Astrocyte (in vitro differentiated cells and primary cell): Measurements from ENCODE around the gene ARL4A. TPM values are rescaled to one million over a fixed set of nuclear protein-coding genes. Genes with fewer than 3 reads are reported as not detected.

Experiments used
- DNase-seq: peaks from one replicate; pipeline ENCODE4 v3.0.0-alpha.2; 2010; ENCODE audit warnings: low read depth
- FAIRE-seq: peaks from 2 replicates; lab custom pipeline; 2011; peaks lifted over from hg19 to GRCh38; lab: Jason Lieb, UNC
- H2AFZ ChIP-seq: 2 replicates; pipeline ENCODE4 v1.6.0; 2012; ENCODE audit warnings: low read depth, low read length, inconsistent platforms
- H3K27ac ChIP-seq: 2 replicates; pipeline ENCODE4 v1.5.1; 2011; ENCODE audit warnings: low read depth, low read length, inconsistent platforms
- H3K27me3 ChIP-seq: 2 replicates; pipeline ENCODE4 v1.6.0; 2011; ENCODE audit warnings: low read length, inconsistent platforms; ENCODE audit not compliant: insufficient read depth
- H3K36me3 ChIP-seq: 2 replicates; pipeline ENCODE4 v1.5.1; 2011; ENCODE audit warnings: low read length, inconsistent platforms; ENCODE audit not compliant: insufficient read depth
- H3K4me1 ChIP-seq: 2 replicates; pipeline ENCODE4 v1.5.1; 2011; ENCODE audit warnings: low read length, inconsistent platforms; ENCODE audit not compliant: insufficient read depth
- H3K4me2 ChIP-seq: 2 replicates; pipeline ENCODE4 v1.6.0; 2012; ENCODE audit warnings: low read length, inconsistent platforms
- H3K4me3 ChIP-seq: 2 replicates; pipeline ENCODE4 v1.5.1; 2011; ENCODE audit warnings: low read depth, mild to moderate bottlenecking, low read length, inconsistent platforms; ENCODE audit not compliant: insufficient read depth
- H3K79me2 ChIP-seq: 2 replicates; pipeline ENCODE4 v1.6.0; 2012; ENCODE audit warnings: mild to moderate bottlenecking, low read length, inconsistent platforms; ENCODE audit not compliant: insufficient read depth
- H3K9ac ChIP-seq: 2 replicates; pipeline ENCODE4 v1.6.0; 2012; ENCODE audit warnings: mild to moderate bottlenecking, low read length, inconsistent platforms
- H3K9me3 ChIP-seq: 2 replicates; pipeline ENCODE4 v1.5.1; 2012; ENCODE audit warnings: low read depth, mild to moderate bottlenecking, low read length, inconsistent platforms; ENCODE audit not compliant: insufficient read depth
- H4K20me1 ChIP-seq: 2 replicates; pipeline ENCODE4 v1.6.0; 2012; ENCODE audit warnings: low read length, inconsistent platforms; ENCODE audit not compliant: insufficient read depth
- H3K27ac Mint-ChIP-seq: one replicate; pipeline ENCODE4 v1.8.0; 2021; ENCODE audit warnings: mild to moderate bottlenecking, mixed read lengths; ENCODE audit not compliant: unreplicated experiment
- H3K27me3 Mint-ChIP-seq: one replicate; pipeline ENCODE4 v1.8.0; 2021; ENCODE audit warnings: low read depth, mixed read lengths; ENCODE audit not compliant: unreplicated experiment
- H3K36me3 Mint-ChIP-seq: one replicate; pipeline ENCODE4 v1.8.0; 2021; ENCODE audit warnings: low read depth, mixed read lengths; ENCODE audit not compliant: unreplicated experiment
- H3K4me1 Mint-ChIP-seq: one replicate; pipeline ENCODE4 v1.8.0; 2021; ENCODE audit warnings: low read depth, mixed read lengths; ENCODE audit not compliant: unreplicated experiment
- H3K4me3 Mint-ChIP-seq: one replicate; pipeline ENCODE4 v1.8.0; 2021; ENCODE audit warnings: mild to moderate bottlenecking, moderate library complexity, mixed read lengths; ENCODE audit not compliant: unreplicated experiment
- H3K9me3 Mint-ChIP-seq: one replicate; pipeline ENCODE4 v1.8.0; 2021; ENCODE audit warnings: mild to moderate bottlenecking, mixed read lengths; ENCODE audit not compliant: unreplicated experiment
- EZH2 ChIP-seq: IDR thresholded peaks from 2 replicates; pipeline ENCODE4 v1.6.1; 2012; ENCODE audit warnings: mild to moderate bottlenecking, low read length, inconsistent platforms; ENCODE audit not compliant: insufficient read depth
- total RNA-seq: library from RNA; stranded (reverse); gene quantifications from 2 replicates; pipeline ENCODE4 v1.2.1, GENCODE V29; 2021
- TF ChIP-seq, protein P1 (sequence below): IDR thresholded peaks from 2 replicates; pipeline ENCODE4 v1.5.1; 2011; ENCODE audit warnings: low read depth, mild to moderate bottlenecking, inconsistent platforms, low read length, moderate library complexity; ENCODE audit not compliant: insufficient read depth

ARL4A gene
- total RNA-seq, 1 donor from 2014 or later, result 34.6 TPM

DNA sequence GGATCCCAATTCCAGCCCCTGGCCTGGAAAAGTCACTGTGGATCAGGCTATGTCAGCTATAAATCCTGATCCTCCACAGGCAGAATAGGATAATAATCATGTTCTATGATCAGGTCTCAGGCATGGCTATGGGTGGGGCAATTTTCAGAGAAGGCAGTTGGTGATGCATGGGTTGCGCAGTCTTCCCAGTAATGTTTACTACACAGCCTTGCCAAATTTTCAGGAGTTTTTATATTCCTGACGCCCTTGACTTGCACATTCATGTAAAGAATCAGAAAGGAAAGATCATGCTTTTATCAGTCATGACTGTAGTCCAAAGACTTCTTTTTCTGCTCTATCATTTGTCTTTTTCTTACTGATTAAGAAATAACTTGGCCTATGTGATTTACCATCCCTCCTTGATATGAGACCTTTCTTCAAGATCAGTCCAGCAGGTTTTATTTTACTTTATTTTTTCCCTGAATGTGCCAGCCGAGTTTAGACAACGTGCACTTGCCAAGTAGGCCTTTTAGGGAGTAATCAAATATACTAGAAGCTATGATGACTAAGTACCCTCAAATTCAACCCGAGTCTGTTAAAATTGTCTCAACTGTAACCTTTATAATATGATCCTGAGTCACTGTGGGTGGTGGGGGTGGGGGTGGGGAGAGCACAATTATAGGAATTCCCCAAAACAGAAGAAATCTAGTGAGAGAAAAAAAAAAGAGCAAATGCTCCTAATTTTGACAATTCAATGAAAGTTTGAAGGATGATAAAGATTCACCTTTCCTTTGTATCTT is 31.9 kb downstream of the ARL4A start:
- H3K9me3 Mint-ChIP-seq, result no peaks in the 10 kb centered on the region
- Histone ChIP-seq H2AFZ (peak overlapping the region; percentile 20), H3K27ac (peak overlapping the region; percentile 51), H3K79me2 (no peaks in the 10 kb centered on the region), H3K27me3 (no peaks in the 10 kb centered on the region), H3K4me1 (peaks cover 18% of the 10 kb centered on the region), H3K4me2 (peak overlapping the region; percentile 31), H4K20me1 (no peaks in the 10 kb centered on the region), H3K4me3 (no peak overlapping the region), H3K36me3 (no peaks in the 10 kb centered on the region), H3K9me3 (no peaks in the 10 kb centered on the region), H3K9ac (no peak overlapping the region)
- H3K4me1 Mint-ChIP-seq, result peaks cover 38% of the 10 kb centered on the region
- no peak for FAIRE-seq
- DNase-seq, result peak; percentile 83
- H3K36me3 Mint-ChIP-seq, result no peaks in the 10 kb centered on the region
- H3K27me3 Mint-ChIP-seq, result no peaks in the 10 kb centered on the region
- H3K4me3 Mint-ChIP-seq, result no peak overlapping the region
- TF ChIP-seq EZH2, result no peak
- TF ChIP-seq, protein P1, sequence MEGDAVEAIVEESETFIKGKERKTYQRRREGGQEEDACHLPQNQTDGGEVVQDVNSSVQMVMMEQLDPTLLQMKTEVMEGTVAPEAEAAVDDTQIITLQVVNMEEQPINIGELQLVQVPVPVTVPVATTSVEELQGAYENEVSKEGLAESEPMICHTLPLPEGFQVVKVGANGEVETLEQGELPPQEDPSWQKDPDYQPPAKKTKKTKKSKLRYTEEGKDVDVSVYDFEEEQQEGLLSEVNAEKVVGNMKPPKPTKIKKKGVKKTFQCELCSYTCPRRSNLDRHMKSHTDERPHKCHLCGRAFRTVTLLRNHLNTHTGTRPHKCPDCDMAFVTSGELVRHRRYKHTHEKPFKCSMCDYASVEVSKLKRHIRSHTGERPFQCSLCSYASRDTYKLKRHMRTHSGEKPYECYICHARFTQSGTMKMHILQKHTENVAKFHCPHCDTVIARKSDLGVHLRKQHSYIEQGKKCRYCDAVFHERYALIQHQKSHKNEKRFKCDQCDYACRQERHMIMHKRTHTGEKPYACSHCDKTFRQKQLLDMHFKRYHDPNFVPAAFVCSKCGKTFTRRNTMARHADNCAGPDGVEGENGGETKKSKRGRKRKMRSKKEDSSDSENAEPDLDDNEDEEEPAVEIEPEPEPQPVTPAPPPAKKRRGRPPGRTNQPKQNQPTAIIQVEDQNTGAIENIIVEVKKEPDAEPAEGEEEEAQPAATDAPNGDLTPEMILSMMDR, result no peak
- H3K27ac Mint-ChIP-seq, result peak overlapping the region; percentile 31

- Mint-ChIP-seq H3K9me3 (no peaks in the 10 kb centered on the region), H3K27ac (peak overlapping the region; percentile 31), H3K27me3 (no peaks in the 10 kb centered on the region), H3K4me1 (peaks cover 34% of the 10 kb centered on the region), H3K4me3 (no peak overlapping the region), H3K36me3 (no peaks in the 10 kb centered on the region)
- H3K27ac ChIP-seq, result peak overlapping the region; percentile 51
- no peaks in the 10 kb centered on the region for H3K27me3 ChIP-seq
- H4K20me1 ChIP-seq, result no peaks in the 10 kb centered on the region
- no peaks in the 10 kb centered on the region for H3K9me3 ChIP-seq
- H3K4me2 ChIP-seq, result peak overlapping the region; percentile 31
- H2AFZ ChIP-seq, result no peak overlapping the region
- FAIRE-seq, result no peak
- H3K79me2 ChIP-seq, result no peaks in the 10 kb centered on the region
- H3K36me3 ChIP-seq, result no peaks in the 10 kb centered on the region
- H3K9ac ChIP-seq, result no peak overlapping the region
- peaks cover 18% of the 10 kb centered on the region for H3K4me1 ChIP-seq
- TF ChIP-seq, protein P1, result no peak
- TF ChIP-seq EZH2, result no peak
- DNase-seq, result no peak
- H3K4me3 ChIP-seq, result no peak overlapping the region
Observed at GRCh38 chr7:12719981-12720865, 32.8 kb downstream of the ARL4A start.
